Body of pancreas (tissue), 4 donors: ENCODE measurements around the gene HMGCR.

Source experiments
- POLR2A ChIP-seq, 3 donors: fragments of 450-650 bp; IDR thresholded peaks; one replicate each; pipeline ENCODE4 v1.6.1; 2016; ENCODE audit warnings: antibody characterized with exemption in 3 of 3, mild to moderate bottlenecking in 2 of 3
- TF ChIP-seq, protein P1 (sequence below), 7 experiments: fragments of 450-650 bp in 4 of 7; fragments of 200-600 bp in 3 of 7; sonication (generic) in 3 of 7; IDR thresholded peaks; one replicate each; pipeline ENCODE4 v1.5.1; 2016 to 2019; ENCODE audit warnings: antibody characterized with exemption in 7 of 7

DNA sequence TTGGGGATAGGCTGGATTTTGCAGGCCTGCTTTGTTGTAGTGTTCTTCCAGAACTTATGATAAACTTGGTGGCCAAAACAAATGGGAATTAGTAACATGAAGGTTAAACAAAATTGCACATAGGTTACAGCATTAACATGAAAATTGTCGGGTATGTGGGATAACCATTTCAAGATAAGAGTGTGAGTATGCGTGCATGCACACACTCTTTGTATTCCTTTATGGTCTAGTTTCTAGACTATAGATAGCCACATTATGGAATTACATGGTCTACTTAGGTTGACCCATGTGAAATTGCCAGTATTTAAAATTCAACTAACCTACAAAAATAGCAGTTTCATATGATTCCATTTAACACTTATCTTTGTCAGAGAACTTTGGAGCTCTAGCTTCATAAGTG is 1.4 kb downstream of the HMGCR start:
- TF ChIP-seq, protein P1, sequence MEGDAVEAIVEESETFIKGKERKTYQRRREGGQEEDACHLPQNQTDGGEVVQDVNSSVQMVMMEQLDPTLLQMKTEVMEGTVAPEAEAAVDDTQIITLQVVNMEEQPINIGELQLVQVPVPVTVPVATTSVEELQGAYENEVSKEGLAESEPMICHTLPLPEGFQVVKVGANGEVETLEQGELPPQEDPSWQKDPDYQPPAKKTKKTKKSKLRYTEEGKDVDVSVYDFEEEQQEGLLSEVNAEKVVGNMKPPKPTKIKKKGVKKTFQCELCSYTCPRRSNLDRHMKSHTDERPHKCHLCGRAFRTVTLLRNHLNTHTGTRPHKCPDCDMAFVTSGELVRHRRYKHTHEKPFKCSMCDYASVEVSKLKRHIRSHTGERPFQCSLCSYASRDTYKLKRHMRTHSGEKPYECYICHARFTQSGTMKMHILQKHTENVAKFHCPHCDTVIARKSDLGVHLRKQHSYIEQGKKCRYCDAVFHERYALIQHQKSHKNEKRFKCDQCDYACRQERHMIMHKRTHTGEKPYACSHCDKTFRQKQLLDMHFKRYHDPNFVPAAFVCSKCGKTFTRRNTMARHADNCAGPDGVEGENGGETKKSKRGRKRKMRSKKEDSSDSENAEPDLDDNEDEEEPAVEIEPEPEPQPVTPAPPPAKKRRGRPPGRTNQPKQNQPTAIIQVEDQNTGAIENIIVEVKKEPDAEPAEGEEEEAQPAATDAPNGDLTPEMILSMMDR (IDR thresholded peaks at IDR 0.05): no peak
- no peak for TF ChIP-seq POLR2A (IDR thresholded peaks at IDR 0.05)
